Activated CD4-positive, CD25-positive, alpha-beta regulatory T cell treated with anti-CD3 and anti-CD28 coated beads, Interleukin-2, amount 50 U/mL, for 72 hours (primary cell): ENCODE results near the gene HIGD1B.
A peak's percentile ranks its signal among the peaks of the same experiment; 100 is the strongest.

Experiments used
- DNase-seq: peaks from one replicate; pipeline ENCODE4 v3.0.0; 2021

The HIGD1B gene

DNA sequence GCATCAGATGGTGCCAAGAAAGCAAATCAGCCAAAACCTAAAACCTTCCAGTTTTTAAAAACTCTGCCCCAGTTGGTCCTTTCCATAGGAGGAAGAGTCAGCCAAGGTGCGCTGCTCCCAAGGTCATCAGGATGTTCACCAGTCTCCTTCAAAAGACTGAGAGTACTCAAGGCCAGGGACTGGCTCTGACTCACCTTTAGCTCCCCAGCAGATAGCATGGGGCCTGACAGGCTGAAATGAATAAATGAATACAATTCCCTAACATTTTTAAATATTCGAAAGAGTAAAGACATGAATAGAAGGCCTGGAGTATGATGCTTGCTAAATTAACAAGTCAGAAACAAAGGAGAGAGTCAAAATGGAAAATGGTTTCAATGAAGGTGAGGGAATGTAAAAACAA lies 32.4 kb downstream of the HIGD1B start:
- no peak for DNase-seq

DNA sequence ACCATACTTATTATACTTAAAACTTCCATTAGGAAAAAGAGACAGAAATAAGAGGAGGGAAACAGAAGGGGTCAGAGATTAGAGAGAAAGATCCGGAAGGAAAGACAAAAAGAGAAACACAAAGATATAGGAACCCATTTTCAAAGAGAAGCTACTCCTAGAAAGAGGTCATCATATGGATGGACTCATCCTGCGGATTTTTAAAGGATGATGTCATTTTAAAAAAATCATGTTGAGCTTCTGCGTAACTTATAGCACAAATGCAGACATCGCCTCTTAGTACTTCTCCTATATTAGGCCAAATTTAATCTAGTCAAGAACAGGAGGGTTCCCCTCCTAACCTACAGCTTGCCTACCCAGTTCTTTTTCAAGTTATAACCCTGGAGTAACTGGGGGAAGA lies 33.5 kb downstream of the HIGD1B start:
- DNase-seq: no peak

DNA sequence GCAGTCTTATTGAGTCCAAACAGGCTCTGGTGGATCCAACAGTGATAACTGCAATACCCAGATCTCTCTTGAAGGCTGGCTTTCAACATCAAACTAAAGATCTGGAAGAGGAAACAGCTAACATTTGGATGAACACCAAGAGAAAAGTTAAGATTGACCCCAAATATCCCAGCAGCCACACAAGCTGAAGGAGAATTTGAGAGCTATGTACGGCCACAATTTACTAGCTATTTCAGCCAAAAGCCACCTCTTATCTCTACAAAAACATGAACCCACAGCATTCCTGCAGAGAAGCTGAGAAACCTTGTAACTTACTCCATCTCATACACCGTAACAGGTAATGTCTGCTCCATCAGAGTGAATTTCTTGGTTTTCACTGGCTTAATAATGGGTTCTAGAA lies 37.3 kb downstream of the HIGD1B start:
- DNase-seq: no peak

DNA sequence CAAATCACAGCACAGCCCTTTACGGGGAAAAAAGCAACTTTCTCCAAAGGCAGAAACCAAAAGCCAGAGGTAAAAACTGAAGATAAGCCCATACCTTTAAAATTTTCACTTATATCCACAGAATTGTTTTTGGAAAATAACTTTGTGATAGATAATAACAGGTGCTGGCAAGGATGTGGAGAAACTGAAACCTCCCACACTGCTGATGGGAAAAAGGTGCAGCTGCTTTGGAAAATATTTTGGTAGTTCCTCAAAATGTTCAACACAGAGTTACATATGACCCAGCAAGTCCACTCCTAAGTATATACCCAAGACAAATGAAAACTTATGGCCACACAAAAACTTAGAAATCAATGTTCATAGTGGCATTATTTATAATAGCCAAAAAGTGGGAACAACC lies 39.3 kb downstream of the HIGD1B start:
- DNase-seq: no peak

DNA sequence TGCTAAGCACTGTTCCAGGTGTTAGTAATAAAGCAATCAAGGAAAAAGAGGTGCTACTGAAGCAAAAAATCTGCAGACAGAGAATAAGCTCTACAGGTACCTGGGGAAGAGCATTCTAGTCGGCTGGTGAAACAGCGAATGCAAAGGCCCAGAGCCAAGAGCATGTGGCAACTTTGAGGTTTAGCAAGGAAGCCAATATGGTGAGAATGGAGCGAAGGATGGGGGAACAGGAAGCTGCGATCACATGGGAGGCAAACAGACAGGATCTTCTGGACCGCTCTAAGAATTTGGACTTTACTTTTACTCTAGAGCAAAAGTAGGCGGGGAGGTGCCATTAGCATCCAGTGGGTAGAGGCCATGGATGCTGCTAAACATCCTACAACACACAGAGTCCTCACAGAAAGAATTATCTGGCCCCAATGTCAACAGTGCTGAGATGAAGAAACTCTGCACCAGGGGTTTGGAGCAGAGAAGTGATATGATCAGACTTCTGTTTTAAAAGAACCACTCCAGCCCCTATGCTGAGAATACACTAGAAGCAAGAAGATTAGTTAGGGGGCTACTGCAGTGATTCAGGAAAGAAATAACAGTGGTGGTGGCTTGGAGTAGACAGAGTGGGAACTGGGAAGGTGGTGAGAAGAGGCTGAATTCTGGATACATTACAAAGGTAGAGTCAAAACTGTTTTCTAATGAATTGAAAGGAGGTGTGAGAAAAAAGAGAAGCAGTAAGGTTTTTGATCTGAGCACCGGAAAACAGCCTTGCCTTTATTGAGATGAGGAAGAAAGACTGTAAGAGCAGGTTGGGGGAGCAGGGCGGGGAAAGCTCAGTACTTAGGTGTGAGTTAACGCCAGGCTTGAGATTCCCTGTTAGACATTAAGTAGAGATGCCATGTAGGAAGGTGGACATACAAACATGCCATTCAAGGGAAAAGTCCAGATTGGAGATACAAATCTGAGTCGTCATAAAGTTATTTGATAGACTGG lies 40.6 kb downstream of the HIGD1B start:
- no peak for DNase-seq

DNA sequence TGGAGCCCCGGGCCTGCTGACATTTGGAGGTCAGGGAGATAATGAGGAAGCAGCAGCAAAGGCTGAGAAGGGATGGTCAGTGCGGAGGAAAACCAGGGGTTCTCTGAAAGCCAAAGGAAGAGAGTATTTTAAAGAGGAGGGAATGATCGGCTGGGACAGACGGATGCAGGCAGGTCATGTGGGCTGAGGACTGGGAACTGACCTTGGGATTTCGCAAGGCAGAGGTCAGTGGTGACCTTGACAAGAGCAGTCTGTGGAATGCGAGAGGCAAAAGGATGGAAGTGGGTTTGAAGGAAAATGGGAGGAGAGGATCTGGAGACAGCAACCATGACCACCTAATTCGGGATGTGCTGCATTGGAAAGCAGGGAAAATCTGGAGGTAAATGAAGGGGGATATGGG lies 41.3 kb downstream of the HIGD1B start:
- DNase-seq: no peak

DNA sequence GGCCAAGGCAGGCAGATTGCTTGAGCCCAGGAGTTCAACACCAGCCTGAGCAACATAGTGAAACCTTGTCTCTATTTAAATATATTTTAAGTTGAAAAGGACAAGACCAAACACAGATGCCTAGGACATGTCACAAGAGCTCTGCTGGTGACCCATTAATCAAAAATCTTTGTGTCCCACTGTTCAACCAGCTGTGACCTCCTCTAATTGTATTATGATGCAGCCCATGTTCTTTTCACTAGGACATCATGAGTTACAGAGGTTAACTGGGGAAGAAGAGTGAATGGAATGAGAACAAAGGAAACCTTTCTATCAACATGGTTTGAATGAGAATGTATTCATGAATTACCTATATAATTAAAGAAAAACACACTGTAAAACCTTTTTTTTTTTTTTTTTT lies 44.6 kb downstream of the HIGD1B start:
- no peak for DNase-seq

DNA sequence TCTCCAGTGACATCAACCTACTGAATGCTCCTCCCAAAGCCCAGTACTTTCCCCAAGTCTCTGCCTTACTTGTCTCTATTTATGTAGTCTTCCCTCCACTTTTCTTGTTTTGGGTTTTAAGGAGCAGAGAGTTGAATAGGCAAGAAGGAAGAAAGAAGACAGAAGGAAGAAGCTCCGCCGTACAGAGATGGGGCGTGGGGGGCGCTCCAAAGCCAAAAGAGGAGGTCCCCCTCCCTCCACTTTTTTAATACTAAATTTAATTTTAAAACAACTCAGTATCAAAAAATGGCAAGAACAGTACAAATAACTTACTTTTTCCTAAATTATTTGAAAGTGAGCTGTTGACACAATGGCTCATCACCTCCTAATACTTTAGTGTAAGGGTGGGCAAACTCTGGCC lies 47.0 kb downstream of the HIGD1B start:
- DNase-seq: no peak

DNA sequence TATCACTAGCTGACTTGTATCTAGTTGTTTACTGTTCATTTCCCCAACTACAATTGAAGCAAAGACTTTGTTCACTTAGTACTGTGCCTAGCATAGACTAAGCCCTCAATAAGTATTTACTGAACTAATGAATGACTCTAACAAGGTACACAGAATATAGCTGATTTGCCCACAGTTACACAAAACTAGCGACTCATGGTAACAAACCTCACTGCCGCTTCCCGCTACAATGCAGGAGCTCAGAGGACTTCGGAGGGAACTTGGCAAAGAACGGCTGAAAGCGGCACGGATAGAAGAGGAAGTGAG lies 51.0 kb downstream of the HIGD1B start:
- DNase-seq: no peak

DNA sequence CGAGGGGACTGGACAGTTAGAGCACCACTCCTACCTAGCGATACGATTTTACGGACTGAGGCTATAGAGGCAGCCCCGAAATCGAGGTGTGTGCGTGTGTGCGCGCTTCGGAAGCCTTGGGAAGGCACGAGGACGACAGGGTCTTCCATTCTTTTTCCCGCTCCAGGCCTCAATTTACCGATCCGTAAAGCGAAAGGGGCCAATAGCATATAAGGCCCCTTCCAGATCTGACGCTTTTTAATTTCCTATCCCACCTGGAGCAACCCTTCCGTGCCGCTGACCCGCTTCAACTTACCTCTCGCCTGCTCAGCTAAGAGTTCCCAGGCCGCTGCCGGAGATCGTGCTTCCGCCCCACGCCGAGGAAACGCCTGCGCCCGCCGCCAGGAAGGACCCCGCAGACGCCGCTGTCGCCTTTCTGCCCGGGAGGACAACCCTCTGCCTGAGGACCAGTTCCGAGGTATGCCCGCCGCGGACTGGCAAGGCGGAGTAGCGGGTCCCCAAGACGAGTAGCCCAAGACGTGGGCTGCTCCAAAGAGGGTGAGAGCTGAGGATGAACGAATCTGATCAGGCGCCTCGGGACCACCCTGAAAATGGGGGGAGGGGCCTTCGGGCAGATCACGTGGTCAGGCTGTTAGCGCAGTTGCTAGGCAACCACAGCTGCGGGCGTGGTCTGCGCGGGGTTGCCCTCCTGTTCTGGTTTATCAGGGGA lies 51.5 kb downstream of the HIGD1B start, which contains the start of gene EFTUD2:
Gene EFTUD2, minus strand, starts transcription at position 372 of the 709 bp plus-strand sequence. CDS start 4,924 bp downstream, outside the sequence.
- DNase-seq: peak; percentile 91
